Islet precursor cell (in vitro differentiated cells): ENCODE data around the gene MT2A.

Source experiments
- DNase-seq: peaks from one replicate; pipeline ENCODE4 v3.0.0-alpha.2; 2018

The MT2A gene

DNA sequence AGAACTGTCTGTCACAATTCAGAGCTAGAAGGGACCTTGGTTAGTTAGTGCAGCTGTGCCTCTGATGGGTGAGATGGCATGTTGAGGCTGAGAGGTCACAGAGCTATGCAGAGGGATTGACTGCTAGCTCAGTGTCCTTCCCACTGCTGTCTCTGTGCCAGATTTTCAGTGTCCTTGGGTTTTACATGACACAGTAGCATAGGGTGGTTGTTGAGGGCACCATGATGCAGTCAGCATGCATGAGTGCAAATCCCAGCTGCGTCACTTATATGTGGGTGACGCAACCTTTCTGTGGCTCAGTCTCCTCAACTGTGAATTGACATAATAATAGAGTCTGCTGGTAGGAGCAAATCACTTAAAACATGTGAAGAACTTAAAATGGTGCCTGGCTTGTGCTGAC is 32.8 kb downstream of the MT2A start:
- DNase-seq = no peak

DNA sequence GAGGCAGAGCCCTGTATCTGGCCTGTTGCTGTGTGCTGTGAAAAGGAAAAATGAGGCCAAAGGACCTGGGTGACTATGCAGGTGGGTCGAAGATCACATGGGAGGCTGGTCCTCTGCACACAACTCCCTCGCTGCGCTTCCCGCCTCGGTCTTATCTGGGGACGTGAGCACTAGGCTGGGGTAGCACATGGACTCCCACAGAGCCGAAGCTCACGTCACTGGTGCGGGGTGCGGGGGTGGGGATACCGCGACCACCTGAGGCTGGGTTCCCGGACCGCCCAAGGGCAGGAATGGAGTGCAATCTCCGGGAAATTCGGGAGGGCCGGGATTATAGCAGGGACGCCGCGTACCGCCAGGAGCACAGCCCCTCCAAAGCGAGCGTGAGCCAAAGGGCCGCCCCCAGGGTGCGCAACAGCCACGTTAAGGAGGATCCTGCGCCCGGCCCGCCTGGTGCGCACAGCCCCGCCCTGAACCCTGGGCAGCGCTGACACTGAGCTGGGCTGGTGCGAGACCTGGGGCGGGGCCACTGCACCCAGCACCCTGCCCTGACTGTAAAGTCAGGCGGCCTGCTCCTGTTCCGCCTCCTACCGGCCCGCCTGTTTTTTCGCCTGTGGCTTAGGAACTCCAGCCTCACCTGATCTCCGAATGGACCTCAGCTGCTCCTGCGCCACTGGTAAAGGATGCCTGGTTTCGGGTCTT is 34.8 kb downstream of the MT2A start:
- DNase-seq = peak; percentile 85

DNA sequence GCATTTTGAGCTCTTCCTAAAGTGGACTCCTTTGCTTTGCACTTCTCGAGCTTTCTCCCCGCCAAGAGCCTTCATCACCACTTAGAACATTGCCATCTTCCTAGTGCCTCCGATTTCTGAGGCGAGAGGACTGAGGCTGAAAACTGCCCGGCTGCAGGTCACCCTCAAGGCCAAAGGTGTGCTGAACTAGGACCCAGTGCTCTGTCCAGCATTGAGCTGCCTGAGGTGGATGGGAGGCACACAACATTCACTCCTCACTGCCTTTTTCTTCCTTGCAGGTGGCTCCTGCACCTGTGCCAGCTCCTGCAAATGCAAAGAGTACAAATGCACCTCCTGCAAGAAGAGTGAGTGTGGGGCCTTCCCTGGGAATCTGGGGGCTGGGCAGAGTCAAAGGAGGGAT is 35.4 kb downstream of the MT2A start:
- no peak for DNase-seq

DNA sequence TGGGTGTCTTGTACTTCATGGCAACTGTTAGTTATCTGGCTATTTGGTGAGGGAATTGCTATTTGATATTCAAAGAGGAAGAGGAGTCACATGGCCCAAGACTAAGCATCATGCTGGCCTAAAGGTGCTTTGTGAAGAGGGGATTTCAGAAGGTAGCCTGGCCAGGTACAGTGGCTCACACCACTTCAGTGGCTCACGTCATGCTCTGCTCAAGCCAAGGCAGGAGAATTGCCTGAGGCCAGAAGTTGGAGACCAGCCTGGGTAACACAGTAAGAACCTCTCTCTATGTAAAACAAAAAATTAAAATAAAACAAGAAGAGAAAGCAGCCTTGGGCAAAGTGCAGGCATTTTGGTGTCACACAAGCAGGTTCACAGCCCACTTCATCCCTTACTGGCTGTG is 36.9 kb downstream of the MT2A start:
- DNase-seq = no peak

DNA sequence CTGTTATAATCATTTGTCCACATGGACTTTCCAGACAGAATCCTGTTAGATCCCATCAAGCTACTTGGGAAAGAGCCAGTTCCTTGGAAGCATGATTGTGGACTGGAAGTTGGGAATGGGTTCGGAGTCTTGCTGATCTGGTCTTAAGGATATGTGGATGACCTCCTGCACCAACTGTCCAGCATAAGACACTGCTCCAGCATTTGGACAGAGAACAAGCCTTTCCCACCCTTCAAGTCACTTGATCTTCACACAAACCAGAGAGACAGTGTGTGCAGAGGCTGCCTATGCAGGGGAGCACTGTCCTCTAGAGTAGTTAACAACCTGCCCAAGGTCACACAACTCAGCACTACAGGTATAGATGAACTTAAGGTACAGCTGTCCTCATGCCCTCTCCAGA is 37.5 kb downstream of the MT2A start:
- DNase-seq = no peak

DNA sequence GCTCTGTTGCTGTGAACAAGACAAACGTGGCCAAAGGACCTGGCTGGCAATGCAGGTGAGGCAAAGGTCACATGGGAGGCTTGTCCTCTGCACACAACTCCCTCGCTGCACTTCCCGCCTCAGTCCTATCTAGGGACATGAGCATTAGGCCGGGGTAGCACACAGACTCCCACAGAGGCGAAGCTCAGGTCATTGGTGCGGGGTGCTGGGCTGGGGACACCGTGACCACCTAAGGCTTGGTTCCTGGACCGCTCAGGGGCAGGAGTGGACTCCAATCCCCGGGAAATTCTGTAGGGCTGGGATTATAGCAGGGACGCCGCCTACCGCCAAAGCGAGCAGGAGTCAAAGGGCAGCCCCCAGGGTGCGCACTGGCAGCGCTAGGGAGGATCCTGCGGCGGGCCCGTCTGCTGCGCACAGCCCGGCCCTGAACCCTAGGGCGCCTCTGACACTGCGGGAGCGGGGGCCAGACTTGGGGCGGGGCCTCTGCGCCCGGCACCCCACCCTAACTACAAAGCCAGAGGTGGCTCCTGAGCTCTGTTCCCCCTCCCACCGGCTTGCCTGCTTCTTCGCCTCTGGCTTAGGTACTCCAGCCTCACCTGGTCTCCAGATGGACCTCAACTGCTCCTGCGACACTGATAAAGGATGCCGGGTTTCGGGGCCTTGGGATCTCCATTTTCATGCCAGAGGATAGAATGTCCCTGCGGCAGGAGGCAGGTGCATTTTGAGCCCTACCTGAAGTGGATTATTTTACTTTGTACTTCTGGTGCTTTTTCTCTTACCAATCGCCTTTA is 39.5 kb downstream of the MT2A start:
- no peak for DNase-seq

DNA sequence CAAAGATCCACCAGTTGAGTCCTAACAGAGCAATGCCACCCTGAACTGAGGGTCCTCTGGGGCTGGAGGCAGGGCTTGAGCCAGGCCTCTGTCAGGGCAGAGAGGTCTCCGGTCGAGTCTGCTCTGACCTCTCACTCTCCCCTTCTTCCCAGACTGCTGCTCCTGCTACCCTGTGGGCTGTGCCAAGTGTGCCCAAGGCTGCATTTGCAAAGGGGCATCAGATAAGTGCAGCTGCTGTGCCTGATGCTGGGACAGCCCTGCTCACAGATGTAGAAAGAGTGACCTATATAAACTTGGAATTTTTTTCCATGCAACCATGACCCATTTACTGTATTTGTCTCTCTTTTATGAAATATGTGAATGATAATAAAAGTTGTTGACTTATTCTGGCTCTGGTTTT is 40.9 kb downstream of the MT2A start:
- DNase-seq = no peak

DNA sequence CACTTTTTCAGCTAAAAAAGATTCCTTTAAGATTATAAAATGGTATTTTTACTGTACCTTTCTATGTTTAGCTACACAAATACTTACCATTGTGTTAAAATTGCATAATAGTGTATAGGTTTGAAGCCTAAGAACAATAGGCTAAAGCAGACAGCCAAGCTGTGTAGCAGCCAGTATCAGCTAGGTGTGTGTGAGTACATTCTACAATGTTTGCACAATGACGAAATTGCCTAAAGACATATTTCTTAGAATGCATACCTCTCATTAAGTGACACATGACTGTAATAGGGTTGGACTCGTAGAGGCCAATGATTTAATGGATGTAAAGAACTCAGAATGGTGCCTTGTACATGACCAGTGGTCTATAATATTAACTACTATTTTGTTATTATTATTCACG is 41.4 kb downstream of the MT2A start:
- DNase-seq = no peak

DNA sequence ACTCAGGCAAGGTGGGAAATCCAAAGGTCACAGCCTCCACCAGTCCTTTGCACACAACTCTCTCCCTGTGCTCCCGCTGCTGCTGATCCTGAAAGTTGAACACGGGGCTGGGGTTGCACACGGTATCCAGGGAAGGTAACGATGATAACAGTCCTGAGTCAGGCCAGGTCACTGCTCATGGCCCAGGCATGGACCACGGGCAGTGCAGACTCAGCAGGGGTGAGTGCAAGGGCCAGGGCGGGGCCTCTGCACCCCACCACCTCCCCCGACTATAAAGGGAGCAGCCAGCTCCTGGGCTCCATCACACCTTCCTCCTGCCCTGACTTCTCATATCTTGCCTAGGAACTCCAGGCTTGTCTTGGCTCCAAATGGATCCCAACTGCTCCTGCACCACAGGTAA is 43.2 kb downstream of the MT2A start, which contains the start of gene MT1B:
MT1B (plus strand) TSS at position 301 of the 400 bp plus-strand sequence; CDS start at position 369, 68 bp downstream.
- no peak for DNase-seq

DNA sequence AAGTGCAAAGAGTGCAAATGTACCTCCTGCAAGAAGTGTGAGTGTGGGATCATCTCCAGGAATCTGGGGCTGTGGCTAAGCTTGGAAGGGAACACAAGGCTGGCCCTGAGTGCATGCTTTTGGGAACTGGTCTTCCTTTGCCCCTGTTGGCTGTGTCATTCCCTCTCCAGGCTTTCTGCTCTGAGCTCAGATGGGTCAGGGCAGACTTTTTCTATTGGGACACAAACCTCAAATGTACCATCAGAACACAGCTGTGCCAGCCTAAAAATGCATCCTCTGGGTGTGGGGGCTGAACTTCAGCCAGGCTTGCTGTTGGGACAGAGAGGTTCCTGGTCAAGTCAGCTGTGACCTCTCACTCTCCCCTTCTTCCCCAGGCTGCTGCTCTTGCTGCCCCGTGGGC is 44.2 kb downstream of the MT2A start:
- no peak for DNase-seq

DNA sequence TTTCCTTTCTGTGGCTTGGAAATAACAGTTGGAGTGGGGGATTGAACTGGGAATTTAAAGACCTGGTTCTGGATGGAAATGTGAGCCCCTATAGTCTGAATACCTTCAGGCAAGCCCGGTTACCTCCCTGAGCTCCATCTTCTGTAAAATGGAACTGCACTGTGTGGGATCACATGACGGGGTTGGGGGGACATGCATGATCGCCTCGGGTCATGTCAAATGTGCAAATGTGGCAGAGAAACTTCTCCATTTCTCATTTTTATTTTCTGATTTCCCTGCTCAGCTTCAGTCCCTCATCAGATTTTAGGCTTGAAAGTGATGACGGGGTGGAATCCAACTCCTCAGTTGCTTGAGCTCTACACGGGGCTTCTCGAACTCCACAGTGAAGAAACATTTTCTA is 44.8 kb downstream of the MT2A start:
- no peak for DNase-seq

DNA sequence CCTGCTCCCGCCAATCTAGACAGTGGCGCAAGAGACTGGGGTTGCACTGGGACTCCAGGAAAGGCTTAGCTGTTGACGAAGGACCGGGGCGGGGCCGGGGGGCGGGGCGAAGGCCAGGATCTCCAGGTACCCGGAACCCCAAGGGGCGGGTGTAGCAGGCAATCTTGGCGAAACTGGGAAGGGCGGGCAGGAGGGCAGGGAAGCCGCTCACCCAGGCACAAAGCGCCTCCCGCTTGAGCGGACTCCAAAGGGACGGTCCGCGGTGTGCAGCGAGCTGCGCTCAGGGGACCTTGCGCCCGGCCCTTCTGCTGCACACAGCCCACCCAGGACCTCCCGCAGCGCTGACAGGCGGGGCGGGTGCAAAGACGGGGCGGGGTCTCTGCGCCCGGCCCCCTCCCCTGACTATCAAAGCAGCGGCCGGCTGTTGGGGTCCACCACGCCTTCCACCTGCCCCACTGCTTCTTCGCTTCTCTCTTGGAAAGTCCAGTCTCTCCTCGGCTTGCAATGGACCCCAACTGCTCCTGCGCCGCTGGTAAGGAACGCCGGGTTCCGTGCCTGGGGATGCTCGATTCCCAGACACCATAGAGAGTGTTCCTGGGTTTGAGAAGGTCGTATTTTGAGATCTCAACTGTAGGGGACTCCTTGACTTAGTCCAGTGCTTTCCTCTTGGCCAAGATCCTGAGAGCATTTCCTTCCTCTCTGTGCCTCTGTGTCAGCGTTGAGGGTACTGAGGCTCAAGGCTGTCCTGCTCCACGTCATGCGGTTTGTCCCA is 49.4 kb downstream of the MT2A start, which contains the start of gene MT1F:
MT1F (plus strand) TSS at position 405 of the 772 bp plus-strand sequence; CDS start at position 505, 100 bp downstream.
- DNase-seq = peak; percentile 89

DNA sequence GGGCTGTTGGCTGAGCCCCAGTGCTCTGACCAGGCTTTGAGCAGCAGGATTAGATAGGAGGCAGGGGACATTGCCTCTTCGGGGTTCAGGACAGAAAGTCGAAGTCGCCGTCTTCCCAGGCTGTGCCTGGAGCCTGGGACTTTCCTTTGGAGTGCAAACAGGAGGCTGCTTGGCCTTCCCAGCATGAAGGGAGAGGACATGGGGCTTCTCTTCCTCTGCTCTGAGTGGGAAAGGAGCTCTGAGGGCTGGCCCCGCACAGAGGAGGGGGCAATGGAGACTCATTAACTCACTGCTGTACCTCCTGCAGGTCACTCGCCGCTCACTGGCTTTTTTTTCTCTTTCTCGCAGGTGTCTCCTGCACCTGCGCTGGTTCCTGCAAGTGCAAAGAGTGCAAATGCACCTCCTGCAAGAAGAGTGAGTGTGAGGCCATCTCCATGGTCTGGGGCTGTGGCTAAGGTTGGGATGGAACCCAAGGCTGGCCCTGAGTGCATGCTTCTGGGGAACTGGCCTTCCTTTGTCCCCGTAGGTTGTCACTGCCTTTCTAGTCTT is 50.0 kb downstream of the MT2A start:
- DNase-seq = no peak
